GM12878 (cell line): ENCODE measurements around the gene OR10J4.

ENCODE experiments used
- CEBPB ChIP-seq, 2 experiments: fragments of 150-350 bp in 1 of 2; IDR thresholded peaks; 2 replicates each; pipeline ENCODE4 v1.6.1; 2012 to 2014; ENCODE audit warnings: low read depth in 2 of 2, low read length in 2 of 2, borderline replicate concordance in 1 of 2, inconsistent platforms in 1 of 2
- DPF2 ChIP-seq: fragments of 450-650 bp; IDR thresholded peaks from 2 replicates; pipeline ENCODE4 v1.6.1; 2017; ENCODE audit warnings: mild to moderate bottlenecking
- EP300 ChIP-seq, 2 experiments: fragments of 150-350 bp in 1 of 2; IDR thresholded peaks; 2 replicates each; pipeline ENCODE4 v1.6.1; 2011 to 2012; ENCODE audit warnings: low read depth in 2 of 2, low read length in 2 of 2, borderline replicate concordance in 1 of 2, improper control_type of control experiment in 1 of 2, inconsistent platforms in 1 of 2; ENCODE audit not compliant: control insufficient read depth in 1 of 2
- RAD21 ChIP-seq: IDR thresholded peaks from 2 replicates; pipeline ENCODE4 v1.6.1; 2011; ENCODE audit warnings: mild to moderate bottlenecking, low read depth, low read length, moderate library complexity; ENCODE audit not compliant: insufficient read depth
- SMARCA5 ChIP-seq: fragments of 450-650 bp; IDR thresholded peaks from 2 replicates; pipeline ENCODE4 v1.6.1; 2017; ENCODE audit warnings: mild to moderate bottlenecking
- TARDBP ChIP-seq: IDR thresholded peaks from 2 replicates; pipeline ENCODE4 v1.6.1; 2016; ENCODE audit warnings: borderline replicate concordance
- TF ChIP-seq, protein P1 (sequence below), 3 experiments: IDR thresholded peaks in 2 of 3; conservative IDR thresholded peaks in 1 of 3; 2 replicates each; pipeline ENCODE4 v1.5.1; 2011; ENCODE audit warnings: low read depth in 3 of 3, low read length in 3 of 3, mild to moderate bottlenecking in 3 of 3, control low read depth in 2 of 3, moderate library complexity in 2 of 3, inconsistent platforms in 1 of 3, mixed read lengths in 1 of 3; ENCODE audit not compliant: control insufficient read depth in 2 of 3, insufficient read depth in 1 of 3; ENCODE audit errors: extremely low read depth in 1 of 3

DNA sequence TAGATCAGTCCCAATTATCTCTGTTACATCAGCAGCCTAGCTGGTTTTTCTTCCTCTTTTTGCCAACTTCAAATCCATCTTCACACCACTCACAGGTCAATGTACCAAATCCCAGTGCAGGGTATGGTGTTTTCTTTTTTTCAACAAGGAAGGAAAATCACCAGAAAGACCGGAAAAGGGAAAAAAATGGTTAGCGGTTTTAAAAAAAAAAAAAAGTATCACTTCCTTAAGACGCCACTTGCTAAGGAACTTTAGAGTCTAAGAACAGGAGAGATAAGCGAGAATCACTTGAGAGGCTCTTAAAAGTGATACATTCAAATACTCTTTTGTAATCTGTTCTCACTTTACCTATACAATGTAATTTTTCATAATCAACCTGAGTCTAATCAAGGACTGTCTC lies 4.5 kb downstream of the OR10J4 start:
- TF ChIP-seq DPF2 (no peak), TARDBP (no peak), CEBPB (IDR thresholded peaks at IDR 0.05; ENCODE audit: borderline replicate concordance in 1 of 2, low read depth in 2 of 2, low read length in 2 of 2) (no peak), RAD21 (no peak), SMARCA5 (no peak), EP300 (IDR thresholded peaks at IDR 0.05; ENCODE audit: borderline replicate concordance in 1 of 2, control insufficient read depth in 1 of 2, low read depth in 2 of 2, low read length in 2 of 2) (no peak)
- TF ChIP-seq, protein P1, sequence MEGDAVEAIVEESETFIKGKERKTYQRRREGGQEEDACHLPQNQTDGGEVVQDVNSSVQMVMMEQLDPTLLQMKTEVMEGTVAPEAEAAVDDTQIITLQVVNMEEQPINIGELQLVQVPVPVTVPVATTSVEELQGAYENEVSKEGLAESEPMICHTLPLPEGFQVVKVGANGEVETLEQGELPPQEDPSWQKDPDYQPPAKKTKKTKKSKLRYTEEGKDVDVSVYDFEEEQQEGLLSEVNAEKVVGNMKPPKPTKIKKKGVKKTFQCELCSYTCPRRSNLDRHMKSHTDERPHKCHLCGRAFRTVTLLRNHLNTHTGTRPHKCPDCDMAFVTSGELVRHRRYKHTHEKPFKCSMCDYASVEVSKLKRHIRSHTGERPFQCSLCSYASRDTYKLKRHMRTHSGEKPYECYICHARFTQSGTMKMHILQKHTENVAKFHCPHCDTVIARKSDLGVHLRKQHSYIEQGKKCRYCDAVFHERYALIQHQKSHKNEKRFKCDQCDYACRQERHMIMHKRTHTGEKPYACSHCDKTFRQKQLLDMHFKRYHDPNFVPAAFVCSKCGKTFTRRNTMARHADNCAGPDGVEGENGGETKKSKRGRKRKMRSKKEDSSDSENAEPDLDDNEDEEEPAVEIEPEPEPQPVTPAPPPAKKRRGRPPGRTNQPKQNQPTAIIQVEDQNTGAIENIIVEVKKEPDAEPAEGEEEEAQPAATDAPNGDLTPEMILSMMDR (IDR thresholded peaks at IDR 0.05 in 2 of 3, conservative IDR thresholded peaks at IDR 0.05 in 1 of 3; ENCODE audit: control insufficient read depth in 2 of 3, extremely low read depth in 1 of 3, insufficient read depth in 1 of 3, low read depth in 3 of 3, low read length in 3 of 3), result no peak
